HG03139 (cell line): ENCODE data around the gene CCNG2.
"Not testable (repeated sequence)": the region's sequence is repeated elsewhere in the genome, so short reads cannot be mapped to it uniquely, and the experiment has no call there.

Source experiments
- ATAC-seq: cut with Tn5 transposase; IDR thresholded peaks from one replicate; pipeline ENCODE4 v1.9.1; 2021; ENCODE audit not compliant: unreplicated experiment

CCNG2 gene, protein sequence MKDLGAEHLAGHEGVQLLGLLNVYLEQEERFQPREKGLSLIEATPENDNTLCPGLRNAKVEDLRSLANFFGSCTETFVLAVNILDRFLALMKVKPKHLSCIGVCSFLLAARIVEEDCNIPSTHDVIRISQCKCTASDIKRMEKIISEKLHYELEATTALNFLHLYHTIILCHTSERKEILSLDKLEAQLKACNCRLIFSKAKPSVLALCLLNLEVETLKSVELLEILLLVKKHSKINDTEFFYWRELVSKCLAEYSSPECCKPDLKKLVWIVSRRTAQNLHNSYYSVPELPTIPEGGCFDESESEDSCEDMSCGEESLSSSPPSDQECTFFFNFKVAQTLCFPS

DNA sequence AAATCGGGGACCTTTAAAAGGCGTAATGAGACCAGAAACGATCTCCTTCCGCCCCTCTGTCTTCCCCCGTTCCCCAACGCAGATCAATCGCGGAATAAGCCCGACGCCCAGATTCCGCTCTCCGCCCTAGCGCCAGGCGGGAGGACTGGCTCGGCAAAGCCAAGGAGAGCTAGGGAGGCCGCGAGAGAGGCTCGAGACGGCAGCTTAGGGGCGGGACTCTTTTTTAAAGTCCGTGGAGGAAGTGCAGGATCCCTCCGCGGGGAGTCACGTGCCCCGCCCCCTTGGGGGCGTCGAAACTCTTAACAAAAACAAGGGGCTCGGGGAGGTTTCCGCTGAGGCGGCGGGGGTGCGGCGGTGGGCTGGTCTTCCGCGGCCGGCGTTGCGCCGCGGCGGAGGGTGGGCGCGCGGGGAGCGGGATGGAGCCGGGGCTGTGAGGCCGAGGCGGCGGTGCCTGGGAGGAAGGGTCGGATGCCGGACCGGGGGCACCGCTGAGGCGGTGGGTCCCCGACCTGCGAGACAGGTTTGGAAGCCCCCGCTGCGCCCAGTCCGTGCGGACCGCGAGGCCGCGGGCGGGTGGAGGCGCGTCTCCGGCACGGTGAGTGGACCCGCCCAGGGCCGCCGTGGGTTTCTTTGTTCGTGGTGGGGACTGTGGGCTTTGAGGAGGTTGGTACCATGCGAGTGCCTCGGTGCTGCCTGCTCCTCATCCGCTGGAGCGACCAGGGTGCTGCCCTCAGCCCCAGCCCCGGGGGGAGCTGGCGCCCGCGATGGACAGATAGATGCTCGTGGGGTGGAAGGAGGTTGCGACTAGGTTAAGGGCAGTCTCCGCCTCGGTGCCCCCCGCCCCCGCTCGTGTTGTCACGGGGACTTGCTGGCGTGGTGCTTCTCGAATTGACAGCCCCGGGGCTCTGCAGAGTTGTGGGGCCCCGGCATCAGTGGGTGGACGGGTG is at the start of gene CCNG2:
CCNG2 (plus strand) TSS at position 296 of the 947 bp plus-strand sequence. CDS start 1,326 bp downstream, outside the sequence.
- peak; percentile 22 for ATAC-seq

DNA sequence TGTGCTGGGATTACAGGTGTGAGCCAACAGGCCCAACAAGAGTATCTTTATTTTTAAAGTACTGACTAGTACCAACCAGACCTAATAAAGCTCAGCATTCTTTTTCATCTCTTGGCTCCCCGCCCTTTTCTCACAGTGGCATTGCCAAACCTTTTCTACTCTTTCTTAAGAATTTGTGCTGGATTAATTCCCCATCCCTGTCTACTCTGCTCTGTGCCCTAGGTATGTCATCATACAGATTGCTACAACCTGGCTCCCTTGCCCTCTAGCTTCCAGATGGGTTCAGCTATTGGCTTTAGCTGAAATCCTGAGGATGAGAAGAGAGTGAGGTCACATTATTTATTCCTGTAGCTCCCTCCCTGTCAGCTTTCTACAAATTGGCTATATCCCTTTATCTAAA is 46.3 kb upstream of the CCNG2 start:
- ATAC-seq, result no peak

DNA sequence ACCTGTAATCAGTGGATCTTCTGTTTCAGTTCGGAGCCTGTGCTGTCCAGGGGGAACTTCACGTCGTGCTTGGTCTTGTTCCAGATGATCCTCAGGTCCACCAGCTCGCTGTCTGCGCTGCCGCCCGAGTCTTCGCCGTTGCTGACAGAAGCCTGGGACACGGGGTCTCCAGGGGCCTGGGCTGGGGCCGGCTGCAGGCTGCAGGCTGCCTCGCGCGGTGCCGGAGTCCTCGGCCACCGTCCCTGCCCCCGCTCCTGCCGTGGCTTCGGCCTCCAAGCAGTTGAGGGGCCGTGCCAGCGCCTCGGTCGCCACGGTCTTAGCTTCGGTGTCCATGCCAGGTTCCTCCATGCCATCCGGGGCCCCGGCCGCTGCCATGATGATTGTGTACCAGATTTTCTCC is 43.9 kb upstream of the CCNG2 start:
- ATAC-seq, result no peak

DNA sequence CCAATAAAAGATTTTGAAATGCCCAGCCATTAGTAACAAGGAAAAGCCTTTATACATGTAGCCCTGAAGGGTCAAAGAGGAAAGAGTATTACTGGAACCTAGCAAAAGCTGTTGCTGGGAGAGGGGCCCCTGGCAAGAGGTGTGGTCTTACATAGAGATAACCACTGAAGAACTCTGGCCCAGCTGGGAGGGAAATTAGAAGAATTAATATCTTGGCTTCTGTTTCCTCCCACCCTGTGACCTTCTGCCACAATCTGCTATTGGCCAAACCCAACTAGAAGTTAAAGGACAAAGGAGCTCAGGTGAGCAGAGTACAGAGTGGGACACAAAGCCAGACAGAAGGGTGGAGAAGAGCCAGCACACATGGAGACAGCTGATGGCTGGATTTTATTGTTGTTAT is 39.3 kb upstream of the CCNG2 start:
- no peak for ATAC-seq

- ATAC-seq, result no peak
These were observed 36.0 kb upstream of the CCNG2 start for GRCh38 chr4:77120886-77121508.

- no peak for ATAC-seq
These were observed 35.2 kb upstream of the CCNG2 start for GRCh38 chr4:77121736-77122240.

DNA sequence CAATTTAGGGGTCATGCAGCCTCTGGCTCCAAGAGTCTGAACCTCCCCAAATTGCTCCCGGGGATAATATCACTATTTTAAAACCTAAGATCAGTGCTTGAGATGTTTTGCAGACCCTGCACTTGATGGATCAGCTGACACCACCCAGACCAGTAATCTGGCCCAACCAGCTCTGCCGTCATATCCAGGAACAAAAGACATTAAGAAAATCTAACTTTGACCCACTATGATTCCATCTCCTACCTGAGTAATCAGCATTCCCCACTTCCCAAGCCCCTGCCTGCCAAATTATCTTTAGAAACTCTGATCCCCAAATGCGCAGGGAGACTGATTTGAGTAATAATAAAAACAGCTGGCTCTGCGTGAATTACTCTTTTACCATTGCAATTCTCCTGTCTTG is 34.4 kb upstream of the CCNG2 start:
- no peak for ATAC-seq

DNA sequence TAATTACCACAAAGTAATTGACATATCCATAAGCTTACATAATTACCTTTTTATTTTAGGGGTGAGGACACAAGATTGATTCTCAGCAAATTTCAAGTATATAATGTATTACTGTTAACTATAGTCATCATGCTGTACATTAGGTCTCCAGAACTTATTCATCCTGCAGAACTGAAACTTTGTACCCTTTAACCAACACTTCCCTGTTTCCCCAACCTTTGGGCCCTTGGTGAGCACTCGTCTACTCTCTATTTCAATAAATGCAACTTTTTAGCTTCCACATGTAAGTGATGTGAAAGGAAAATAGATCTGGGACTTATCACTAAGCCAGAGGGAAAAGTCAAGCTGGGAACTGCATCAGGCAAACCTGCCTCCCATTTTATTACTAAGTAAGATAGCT is 33.6 kb upstream of the CCNG2 start:
- ATAC-seq, result no peak

DNA sequence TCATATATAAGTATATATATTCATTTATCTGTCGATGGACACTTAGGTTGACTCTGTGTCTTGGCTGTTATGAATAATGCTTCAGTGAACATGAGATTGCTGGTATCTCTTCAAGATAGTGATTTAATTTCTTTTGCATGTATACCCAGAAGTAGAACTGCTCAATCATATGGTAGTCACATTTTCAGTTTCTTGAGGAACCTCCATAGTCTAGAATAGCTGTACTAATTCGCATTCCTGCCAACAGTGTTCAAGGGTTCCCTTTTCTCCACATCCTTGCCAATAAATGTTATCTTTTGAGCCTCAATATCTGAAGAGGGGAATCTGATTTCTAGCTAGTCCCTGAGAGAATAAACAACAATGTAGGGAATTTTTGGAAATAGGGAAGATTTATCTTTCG is 32.4 kb upstream of the CCNG2 start:
- ATAC-seq, result no peak

DNA sequence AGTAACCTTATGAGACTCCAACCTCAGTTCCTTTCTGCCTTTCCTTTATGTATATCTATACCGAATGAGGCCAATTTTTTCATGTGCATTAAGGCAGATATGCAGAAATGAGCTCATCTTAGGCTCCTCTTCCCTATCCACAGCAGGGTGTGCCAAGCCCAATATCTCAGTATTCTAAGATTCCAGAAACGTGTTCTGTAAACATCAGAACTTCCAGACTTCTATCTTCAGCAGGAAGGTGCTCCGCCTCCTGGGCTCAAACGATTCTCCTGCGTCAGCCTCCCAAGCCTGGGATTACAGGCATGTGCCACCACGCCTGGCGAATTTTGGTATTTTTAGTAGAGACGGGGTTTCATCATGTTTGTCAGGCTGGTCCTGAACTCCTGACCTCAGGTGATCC is 31.0 kb upstream of the CCNG2 start:
- ATAC-seq, result no peak

DNA sequence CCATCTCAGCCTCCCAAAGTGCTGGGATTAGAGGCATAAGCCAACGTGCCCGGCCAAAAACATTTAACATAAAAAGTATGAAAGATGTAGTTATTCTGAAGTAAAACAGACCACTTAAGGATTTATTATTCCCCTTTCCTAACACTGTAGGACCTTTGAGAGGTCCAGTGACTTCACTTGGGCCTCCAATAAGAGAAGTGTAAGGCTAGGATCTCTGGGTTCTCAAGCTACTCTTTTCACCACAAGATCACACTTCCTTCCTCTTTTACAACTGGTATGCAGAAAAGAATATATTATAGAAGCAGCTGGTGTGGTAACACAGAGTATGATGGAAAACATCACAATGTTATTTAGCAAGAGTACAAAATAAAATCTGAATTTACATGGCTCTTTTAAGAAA is 30.2 kb upstream of the CCNG2 start:
- ATAC-seq, result peak; percentile 83

- ATAC-seq, result peak; percentile 51
These were observed 29.8 kb upstream of the CCNG2 start for GRCh38 chr4:77127215-77127614.

- no peak for ATAC-seq
These were observed 29.0 kb upstream of the CCNG2 start for GRCh38 chr4:77127837-77128621.

DNA sequence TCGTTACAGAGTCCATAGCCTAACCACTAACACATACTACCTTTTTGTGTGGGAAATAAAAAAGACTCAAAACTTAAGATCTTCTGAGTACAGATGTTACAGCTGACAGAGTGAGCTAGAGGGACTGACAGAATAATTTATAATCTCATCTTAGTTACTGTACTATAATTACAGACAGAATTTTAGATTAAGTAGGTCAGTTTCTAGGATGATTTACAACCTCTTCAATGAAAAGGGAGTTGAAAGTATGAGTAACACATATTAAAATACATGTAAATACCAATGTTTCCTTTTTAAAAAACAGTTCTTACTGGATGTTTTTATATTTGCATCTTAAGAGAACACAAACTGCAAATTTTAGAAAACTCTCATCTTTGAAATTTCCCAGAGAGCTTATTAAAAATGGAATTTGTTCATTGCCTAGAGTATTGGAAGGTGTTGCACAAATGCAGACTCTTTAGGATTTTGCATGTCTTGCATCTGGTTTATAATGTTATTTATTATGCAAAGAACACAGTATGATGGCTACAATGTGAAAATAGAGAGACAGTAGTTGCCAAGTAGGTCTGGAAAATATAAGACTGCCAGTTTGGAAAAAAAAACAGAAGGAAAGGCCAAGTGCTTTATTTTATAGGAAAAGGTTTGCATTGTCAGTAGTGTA is 24.2 kb upstream of the CCNG2 start:
- no peak for ATAC-seq

DNA sequence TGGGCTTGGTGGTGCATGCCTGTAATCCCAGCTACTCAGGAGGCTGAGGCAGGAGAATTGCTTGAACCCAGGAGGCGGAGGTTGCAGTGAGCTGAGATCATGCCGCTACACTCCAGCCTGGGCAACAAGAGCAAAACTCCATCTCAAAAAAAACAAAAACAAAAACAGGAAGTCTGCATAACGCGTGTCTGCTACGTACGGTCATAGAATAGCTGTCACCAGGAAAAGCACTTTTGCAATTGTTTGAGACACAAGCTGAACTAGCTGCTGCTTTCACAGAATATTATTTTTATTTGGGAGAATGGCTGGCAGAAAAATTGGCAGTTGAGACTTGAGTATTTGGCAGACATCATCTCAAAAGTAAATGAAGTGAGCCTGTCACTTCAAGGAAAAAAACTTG is 19.6 kb upstream of the CCNG2 start:
- not testable (repeated sequence) for ATAC-seq

GRCh38 chr4:77141964-77142645 is 14.9 kb upstream of the CCNG2 start:
- ATAC-seq, result no peak

GRCh38 chr4:77142646-77143028 is 14.4 kb upstream of the CCNG2 start:
- no peak for ATAC-seq

- no peak for ATAC-seq
These were observed 13.9 kb upstream of the CCNG2 start for GRCh38 chr4:77143091-77143490.

GRCh38 chr4:77145842-77146185 is 11.2 kb upstream of the CCNG2 start:
- ATAC-seq, result no peak
